Mesenchymal stem cell (in vitro differentiated cells and primary cell): ENCODE data around the gene CEND1.

ENCODE experiments used
- DNase-seq: peaks from one replicate; pipeline ENCODE4 v3.0.0-alpha.2; 2013
- H2AFZ ChIP-seq: one replicate; pipeline ENCODE4 v1.6.1; 2013; ENCODE audit warnings: low read depth, mild to moderate bottlenecking, control low read depth, inconsistent platforms, low read length, moderate library complexity
- H2AK5ac ChIP-seq: 2 replicates; pipeline ENCODE4 v1.6.1; 2013; ENCODE audit warnings: low read length, moderate library complexity, mild to moderate bottlenecking, inconsistent platforms; ENCODE audit not compliant: severe bottlenecking
- H2BK120ac ChIP-seq: one replicate; pipeline ENCODE4 v1.6.1; 2013; ENCODE audit warnings: low read depth, mild to moderate bottlenecking, inconsistent platforms, low read length, moderate library complexity
- H2BK12ac ChIP-seq, 2 experiments: one replicate each; pipeline ENCODE4 v1.6.1; 2013; ENCODE audit warnings: inconsistent platforms in 2 of 2, low read length in 2 of 2, mild to moderate bottlenecking in 2 of 2, moderate library complexity in 2 of 2, control low read depth in 1 of 2
- H2BK15ac ChIP-seq: one replicate; pipeline ENCODE4 v1.6.1; 2013; ENCODE audit warnings: mild to moderate bottlenecking, low read depth, inconsistent platforms; ENCODE audit not compliant: poor library complexity, severe bottlenecking
- H2BK5ac ChIP-seq: 2 replicates; pipeline ENCODE4 v1.6.1; 2013; ENCODE audit warnings: low read depth, mild to moderate bottlenecking, low read length, control low read depth, inconsistent platforms; ENCODE audit not compliant: poor library complexity, severe bottlenecking
- H3K14ac ChIP-seq, 2 experiments: one replicate each; pipeline ENCODE4 v1.6.1; 2013; ENCODE audit warnings: inconsistent platforms in 2 of 2, low read length in 2 of 2, control low read depth in 1 of 2, mild to moderate bottlenecking in 1 of 2, moderate library complexity in 1 of 2
- H3K18ac ChIP-seq, 2 experiments: one replicate each; pipeline ENCODE4 v1.6.1; 2013; ENCODE audit warnings: inconsistent platforms in 2 of 2, low read length in 2 of 2, control low read depth in 1 of 2, low read depth in 1 of 2, mild to moderate bottlenecking in 1 of 2
- H3K23ac ChIP-seq, 2 experiments: one replicate each; pipeline ENCODE4 v1.6.1; 2013; ENCODE audit warnings: inconsistent platforms in 2 of 2, low read length in 2 of 2, mild to moderate bottlenecking in 2 of 2, moderate library complexity in 2 of 2, control low read depth in 1 of 2
- H3K27ac ChIP-seq: 2 replicates; pipeline ENCODE4 v1.5.1; 2013; ENCODE audit warnings: mild to moderate bottlenecking, moderate library complexity, low read length, control low read depth, inconsistent platforms; ENCODE audit not compliant: poor library complexity, severe bottlenecking
- H3K27me3 ChIP-seq, 2 experiments: 2 replicates each; pipeline versions ENCODE4 v1.6.1 to v1.7.0; 2013; ENCODE audit warnings: low read length in 2 of 2, mild to moderate bottlenecking in 2 of 2, moderate library complexity in 2 of 2, control low read depth in 1 of 2, inconsistent platforms in 1 of 2; ENCODE audit not compliant: control insufficient read depth in 1 of 2, insufficient read depth in 1 of 2
- H3K36me3 ChIP-seq, 2 experiments: 2 replicates each; pipeline versions ENCODE4 v1.6.1 to v1.7.0; 2013; ENCODE audit warnings: low read length in 2 of 2, control low read depth in 1 of 2, inconsistent platforms in 1 of 2, low read depth in 1 of 2, mild to moderate bottlenecking in 1 of 2; ENCODE audit not compliant: insufficient read depth in 2 of 2, control insufficient read depth in 1 of 2
- H3K4ac ChIP-seq, 2 experiments: one replicate each; pipeline ENCODE4 v1.6.1; 2013; ENCODE audit warnings: inconsistent platforms in 2 of 2, low read length in 2 of 2, mild to moderate bottlenecking in 2 of 2, moderate library complexity in 2 of 2, control low read depth in 1 of 2, low read depth in 1 of 2
- H3K4me1 ChIP-seq: 2 replicates; pipeline ENCODE4 v1.6.1; 2013; ENCODE audit warnings: low read depth, low read length, control low read depth; ENCODE audit not compliant: control insufficient read depth, insufficient read depth
- H3K4me2 ChIP-seq: 2 replicates; pipeline ENCODE4 v1.6.1; 2013; ENCODE audit warnings: low read length, mild to moderate bottlenecking, inconsistent platforms; ENCODE audit not compliant: poor library complexity, severe bottlenecking
- H3K4me3 ChIP-seq, 2 experiments: 2 replicates each; pipeline versions ENCODE4 v1.5.1 to v1.7.0; 2013; ENCODE audit warnings: low read length in 2 of 2, mild to moderate bottlenecking in 2 of 2, control low read depth in 1 of 2, low read depth in 1 of 2; ENCODE audit not compliant: insufficient read depth in 1 of 2
- H3K79me1 ChIP-seq: replicated peaks from 2 replicates; pipeline ENCODE4 v1.6.1; 2013; ENCODE audit warnings: mild to moderate bottlenecking, control low read depth, low read length, inconsistent platforms; ENCODE audit not compliant: poor library complexity, severe bottlenecking
- H3K9ac ChIP-seq: 2 replicates; pipeline ENCODE4 v1.7.0; 2013; ENCODE audit warnings: mild to moderate bottlenecking, low read length, moderate library complexity
- H3K9me3 ChIP-seq: 2 replicates; pipeline ENCODE4 v1.7.0; 2013; ENCODE audit warnings: mild to moderate bottlenecking, low read length; ENCODE audit not compliant: control insufficient read depth
- H4K8ac ChIP-seq: one replicate; pipeline ENCODE4 v1.6.1; 2013; ENCODE audit warnings: inconsistent platforms, mild to moderate bottlenecking, low read length, moderate library complexity
- H4K91ac ChIP-seq: one replicate; pipeline ENCODE4 v1.6.1; 2013; ENCODE audit warnings: mild to moderate bottlenecking, low read length, inconsistent platforms
- WGBS: methylation state at CpG from one replicate; pipeline ENCODE4 v1.1.7; 2013; ENCODE audit warnings: mixed read lengths; 5-methylcytosine and 5-hydroxymethylcytosine counted together

The CEND1 gene

GRCh38 chr11:803467-803742 is 13.5 kb upstream of the CEND1 start:
- H2BK120ac ChIP-seq: no peak overlapping the region
- H2BK5ac ChIP-seq: no peak overlapping the region
- peak overlapping the region in 1 of 2 experiments; percentile 84 for H3K23ac ChIP-seq
- no peaks in the 10 kb centered on the region for H3K9me3 ChIP-seq
- H3K27ac ChIP-seq: no peak overlapping the region
- no peak overlapping the region for H4K8ac ChIP-seq
- H3K18ac ChIP-seq: no peak overlapping the region
- H4K91ac ChIP-seq: peak overlapping the region; percentile 65
- no peak overlapping the region for H2AFZ ChIP-seq
- H3K27me3 ChIP-seq: no peaks in the 10 kb centered on the region
- no peak overlapping the region for H3K4me2 ChIP-seq
- no peak for DNase-seq
- H3K4ac ChIP-seq: no peak overlapping the region
- no peak overlapping the region for H2AK5ac ChIP-seq
- H3K14ac ChIP-seq: no peak overlapping the region
- H3K79me1 ChIP-seq: peaks cover 34% of the 10 kb centered on the region
- H3K4me1 ChIP-seq: peaks cover 28% of the 10 kb centered on the region
- peak overlapping the region in 1 of 2 experiments; percentile 32 for H2BK12ac ChIP-seq
- peak overlapping the region in 1 of 2 experiments; percentile 91 for H3K4me3 ChIP-seq
- WGBS: 100% methylated on average over 3 of the region's 8 CpGs
- H3K9ac ChIP-seq: peak overlapping the region; percentile 88
- peaks cover 48 to 54% of the 10 kb centered on the region in 2 experiments for H3K36me3 ChIP-seq
- no peak overlapping the region for H2BK15ac ChIP-seq

GRCh38 chr11:802693-803466 is 13.0 kb upstream of the CEND1 start:
- H3K27ac ChIP-seq: no peak overlapping the region
- H2AK5ac ChIP-seq: no peak overlapping the region
- peak overlapping the region; percentile 65 for H4K91ac ChIP-seq
- no peaks in the 10 kb centered on the region for H3K27me3 ChIP-seq
- no peak overlapping the region for H2BK120ac ChIP-seq
- peaks cover 33% of the 10 kb centered on the region for H3K79me1 ChIP-seq
- H3K4me3 ChIP-seq: peak overlapping the region in 1 of 2 experiments; percentile 91
- no peak overlapping the region for H4K8ac ChIP-seq
- peak overlapping the region in 1 of 2 experiments; percentile 84 for H3K23ac ChIP-seq
- H3K4ac ChIP-seq: no peak overlapping the region
- DNase-seq: no peak
- no peak overlapping the region for H3K14ac ChIP-seq
- peaks cover 48 to 54% of the 10 kb centered on the region in 2 experiments for H3K36me3 ChIP-seq
- no peak overlapping the region for H2BK15ac ChIP-seq
- no peak overlapping the region for H2AFZ ChIP-seq
- H3K4me1 ChIP-seq: peaks cover 27% of the 10 kb centered on the region
- 96% methylated on average over 28 of the region's 28 CpGs for WGBS
- no peak overlapping the region for H2BK5ac ChIP-seq
- H2BK12ac ChIP-seq: peak overlapping the region in 1 of 2 experiments; percentile 32
- no peaks in the 10 kb centered on the region for H3K9me3 ChIP-seq
- H3K9ac ChIP-seq: peak overlapping the region; percentile 88
- no peak overlapping the region for H3K4me2 ChIP-seq
- no peak overlapping the region for H3K18ac ChIP-seq

GRCh38 chr11:802018-802617 is 12.2 kb upstream of the CEND1 start:
- Histone ChIP-seq H3K27ac (no peak overlapping the region), H3K18ac (no peak overlapping the region), H2BK15ac (no peak overlapping the region), H4K91ac (peak overlapping the region; percentile 4), H3K9ac (no peak overlapping the region), H3K14ac (no peak overlapping the region), H4K8ac (no peak overlapping the region), H2BK5ac (no peak overlapping the region), H2AK5ac (no peak overlapping the region), H3K4me3 (no peak overlapping the region), H3K36me3 (peaks cover 48 to 54% of the 10 kb centered on the region in 2 experiments), H2BK120ac (no peak overlapping the region), H3K9me3 (no peaks in the 10 kb centered on the region), H2BK12ac (no peak overlapping the region), H2AFZ (no peak overlapping the region), H3K27me3 (no peaks in the 10 kb centered on the region), H3K79me1 (peaks cover 33% of the 10 kb centered on the region), H3K4me2 (no peak overlapping the region), H3K4ac (no peak overlapping the region), H3K4me1 (peaks cover 27% of the 10 kb centered on the region), H3K23ac (no peak overlapping the region)
- no peak for DNase-seq
- 96% methylated on average over 20 of the region's 21 CpGs for WGBS

DNA sequence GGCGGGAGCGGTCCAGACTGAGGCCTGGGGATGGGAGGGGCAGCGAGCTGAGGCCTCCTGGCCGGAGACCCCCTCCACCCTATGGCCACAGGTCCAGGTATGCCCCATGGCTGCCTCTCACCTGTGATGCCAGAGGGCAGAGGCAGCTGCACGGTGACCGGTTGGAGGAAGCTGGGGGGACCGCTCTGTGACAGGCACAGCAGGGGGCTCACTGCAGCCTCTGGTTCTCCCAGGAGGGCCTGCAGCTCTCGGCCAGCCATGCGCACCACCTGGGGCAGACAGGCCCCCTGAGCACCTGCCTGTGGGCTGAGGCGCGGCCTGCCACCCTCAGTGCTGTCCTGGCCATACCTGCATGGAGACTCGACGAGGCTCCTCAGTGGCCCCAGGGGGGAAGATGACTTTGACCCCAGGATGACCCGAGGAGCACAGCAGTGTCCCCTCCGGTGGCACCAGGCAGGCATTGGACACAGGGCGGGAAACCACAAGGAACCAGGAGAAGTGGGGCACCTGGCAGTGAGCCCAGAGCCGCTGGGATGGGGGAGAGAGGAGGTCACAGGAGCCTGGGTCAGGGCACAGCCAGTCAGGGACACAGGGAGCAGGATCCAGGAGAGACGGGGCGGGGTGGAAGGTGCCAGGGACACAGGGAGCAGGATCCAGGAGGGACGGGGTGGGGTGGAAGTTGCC is 11.3 kb upstream of the CEND1 start:
- H3K27ac ChIP-seq: no peak overlapping the region
- H3K4me3 ChIP-seq: no peak overlapping the region
- peaks cover 33% of the 10 kb centered on the region for H3K79me1 ChIP-seq

More for the DNA sequence above, 11.3 kb upstream of the CEND1 start:
- no peak overlapping the region for H3K18ac ChIP-seq
- H3K23ac ChIP-seq: no peak overlapping the region
- no peaks in the 10 kb centered on the region for H3K9me3 ChIP-seq
- H3K36me3 ChIP-seq: peaks cover 48 to 54% of the 10 kb centered on the region in 2 experiments
- H3K4me1 ChIP-seq: peaks cover 35% of the 10 kb centered on the region
- H3K4ac ChIP-seq: no peak overlapping the region
- H2BK120ac ChIP-seq: no peak overlapping the region
- H2BK5ac ChIP-seq: no peak overlapping the region
- no peak overlapping the region for H2BK12ac ChIP-seq
- no peak overlapping the region for H2AK5ac ChIP-seq
- no peak overlapping the region for H4K8ac ChIP-seq
- DNase-seq: no peak
- no peaks in the 10 kb centered on the region for H3K27me3 ChIP-seq
- no peak overlapping the region for H3K4me2 ChIP-seq
- H2AFZ ChIP-seq: no peak overlapping the region
- H2BK15ac ChIP-seq: no peak overlapping the region
- no peak overlapping the region for H4K91ac ChIP-seq
- H3K9ac ChIP-seq: no peak overlapping the region
- 96% methylated on average over 20 of the region's 20 CpGs for WGBS
- no peak overlapping the region for H3K14ac ChIP-seq
